ENCODE results near the gene TENM4.

TENM4 gene

GRCh38 chr11:78925387-78925786 lies 515.4 kb downstream of the TENM4 start:
- no peaks in the 10 kb centered on the region for H3K36me3 ChIP-seq (ENCODE audit: control insufficient read depth, low read length)
- no peaks in the 10 kb centered on the region for H4K20me1 ChIP-seq (ENCODE audit: control insufficient read depth, insufficient read depth, low read depth, low read length)
- no peaks in the 10 kb centered on the region for H3K27me3 ChIP-seq (ENCODE audit: control insufficient read depth, low read length)
- no peak overlapping the region for H3K27ac ChIP-seq (ENCODE audit: low read depth, low read length)
- TF ChIP-seq CTCF (IDR thresholded peaks at IDR 0.05; ENCODE audit: low read depth, low read length, poor library complexity, severe bottlenecking): no peak
- TF ChIP-seq EZH2phosphoT487 (IDR thresholded peaks at IDR 0.05; ENCODE audit: borderline replicate concordance, low read length): no peak
- no peak overlapping the region for H3K4me2 ChIP-seq (ENCODE audit: low read length)
- H3K4me3 ChIP-seq (ENCODE audit: low read length): no peak overlapping the region
- no peaks in the 10 kb centered on the region for H3K4me1 ChIP-seq (ENCODE audit: control insufficient read depth, low read length)
- H3F3A ChIP-seq (ENCODE audit: control insufficient read depth, insufficient read depth): no peaks in the 10 kb centered on the region
- H3K9me3 ChIP-seq (ENCODE audit: control insufficient read depth, insufficient read depth, low read length): no peaks in the 10 kb centered on the region
- H3K9me2 ChIP-seq (replicated peaks; ENCODE audit: control insufficient read depth, low read length): no peaks in the 10 kb centered on the region
- no peaks in the 10 kb centered on the region for H3K79me2 ChIP-seq (ENCODE audit: control insufficient read depth, low read length)

GRCh38 chr11:78922859-78923625 lies 517.8 kb downstream of the TENM4 start:
- Histone ChIP-seq H3K9me3 (ENCODE audit: control insufficient read depth, insufficient read depth, low read length) (no peaks in the 10 kb centered on the region), H3K4me1 (ENCODE audit: control insufficient read depth, low read length) (no peaks in the 10 kb centered on the region), H3K27me3 (ENCODE audit: control insufficient read depth, low read length) (no peaks in the 10 kb centered on the region), H3K79me2 (ENCODE audit: control insufficient read depth, low read length) (no peaks in the 10 kb centered on the region), H4K20me1 (ENCODE audit: control insufficient read depth, insufficient read depth, low read depth, low read length) (no peaks in the 10 kb centered on the region), H3K4me2 (ENCODE audit: low read length) (no peak overlapping the region), H3K36me3 (ENCODE audit: control insufficient read depth, low read length) (no peaks in the 10 kb centered on the region), H3F3A (ENCODE audit: control insufficient read depth, insufficient read depth) (no peaks in the 10 kb centered on the region), H3K27ac (ENCODE audit: low read depth, low read length) (no peak overlapping the region), H3K9me2 (replicated peaks; ENCODE audit: control insufficient read depth, low read length) (no peaks in the 10 kb centered on the region), H3K4me3 (ENCODE audit: low read length) (no peak overlapping the region)
- TF ChIP-seq EZH2phosphoT487 (IDR thresholded peaks at IDR 0.05; ENCODE audit: borderline replicate concordance, low read length): no peak
- no peak for TF ChIP-seq CTCF (IDR thresholded peaks at IDR 0.05; ENCODE audit: low read depth, low read length, poor library complexity, severe bottlenecking)

- Histone ChIP-seq H3K9me2 (replicated peaks; ENCODE audit: control insufficient read depth, low read length) (no peaks in the 10 kb centered on the region), H3K9me3 (ENCODE audit: control insufficient read depth, insufficient read depth, low read length) (no peaks in the 10 kb centered on the region), H3K36me3 (ENCODE audit: control insufficient read depth, low read length) (no peaks in the 10 kb centered on the region), H3K79me2 (ENCODE audit: control insufficient read depth, low read length) (no peaks in the 10 kb centered on the region), H3K4me1 (ENCODE audit: control insufficient read depth, low read length) (no peaks in the 10 kb centered on the region), H3K27ac (ENCODE audit: low read depth, low read length) (no peak overlapping the region), H3K4me2 (ENCODE audit: low read length) (no peak overlapping the region), H4K20me1 (ENCODE audit: control insufficient read depth, insufficient read depth, low read depth, low read length) (no peaks in the 10 kb centered on the region), H3F3A (ENCODE audit: control insufficient read depth, insufficient read depth) (no peaks in the 10 kb centered on the region), H3K27me3 (ENCODE audit: control insufficient read depth, low read length) (no peaks in the 10 kb centered on the region), H3K4me3 (ENCODE audit: low read length) (no peak overlapping the region)
- TF ChIP-seq EZH2phosphoT487 (IDR thresholded peaks at IDR 0.05; ENCODE audit: borderline replicate concordance, low read length) (no peak), CTCF (IDR thresholded peaks at IDR 0.05; ENCODE audit: low read depth, low read length, poor library complexity, severe bottlenecking) (no peak)
These were observed 519.3 kb downstream of the TENM4 start for GRCh38 chr11:78921509-78921908.

All from DOHH2 (cell line).